ENCODE measurements around the gene KIF5A. TPM values are rescaled to one million over a fixed set of nuclear protein-coding genes. Genes with fewer than 3 reads are reported as not detected.

Gene KIF5A
- total and polyA plus RNA-seq, 4 donors = 0.05 to 0.34 (median 0.14) TPM

DNA sequence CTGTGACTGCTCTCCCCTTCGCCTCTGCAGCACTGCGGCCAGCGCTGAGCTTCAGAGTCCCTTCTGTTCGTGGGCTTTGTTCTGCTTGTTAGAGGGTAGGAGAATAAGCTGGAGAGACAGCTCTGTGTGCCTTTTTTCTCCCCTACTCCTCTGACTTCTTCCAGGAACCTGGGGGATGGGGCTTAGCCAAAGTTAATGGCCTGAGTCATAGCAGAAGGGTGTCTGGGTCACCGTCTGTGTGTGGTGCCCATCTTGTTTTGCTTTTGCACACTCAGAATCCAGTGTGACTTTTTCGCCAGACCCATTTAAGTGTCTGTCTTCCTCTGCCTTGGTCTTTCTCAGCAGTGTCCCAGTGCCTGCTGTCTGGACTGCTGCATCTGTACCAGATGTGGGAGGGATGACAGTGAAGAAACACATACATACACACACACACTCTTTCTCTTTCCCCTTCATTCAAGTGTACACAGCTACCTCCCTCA lies 3.0 kb downstream of the KIF5A start:
- no peaks in the 10 kb centered on the region for H3K9me3 ChIP-seq (ENCODE audit: control insufficient read depth in 4 of 4, insufficient read depth in 3 of 4, low read length in 3 of 4)
- DNase-seq (no peak), ATAC-seq (ENCODE audit: insufficient read depth, low FRiP score) (no peak)
- TF ChIP-seq, protein P1, sequence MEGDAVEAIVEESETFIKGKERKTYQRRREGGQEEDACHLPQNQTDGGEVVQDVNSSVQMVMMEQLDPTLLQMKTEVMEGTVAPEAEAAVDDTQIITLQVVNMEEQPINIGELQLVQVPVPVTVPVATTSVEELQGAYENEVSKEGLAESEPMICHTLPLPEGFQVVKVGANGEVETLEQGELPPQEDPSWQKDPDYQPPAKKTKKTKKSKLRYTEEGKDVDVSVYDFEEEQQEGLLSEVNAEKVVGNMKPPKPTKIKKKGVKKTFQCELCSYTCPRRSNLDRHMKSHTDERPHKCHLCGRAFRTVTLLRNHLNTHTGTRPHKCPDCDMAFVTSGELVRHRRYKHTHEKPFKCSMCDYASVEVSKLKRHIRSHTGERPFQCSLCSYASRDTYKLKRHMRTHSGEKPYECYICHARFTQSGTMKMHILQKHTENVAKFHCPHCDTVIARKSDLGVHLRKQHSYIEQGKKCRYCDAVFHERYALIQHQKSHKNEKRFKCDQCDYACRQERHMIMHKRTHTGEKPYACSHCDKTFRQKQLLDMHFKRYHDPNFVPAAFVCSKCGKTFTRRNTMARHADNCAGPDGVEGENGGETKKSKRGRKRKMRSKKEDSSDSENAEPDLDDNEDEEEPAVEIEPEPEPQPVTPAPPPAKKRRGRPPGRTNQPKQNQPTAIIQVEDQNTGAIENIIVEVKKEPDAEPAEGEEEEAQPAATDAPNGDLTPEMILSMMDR (IDR thresholded peaks at IDR 0.05; ENCODE audit: control extremely low read depth, extremely low read depth) = no peak
- peaks cover 0 to 5% (median 0%) of the 10 kb centered on the region in 5 donors for H3K4me1 ChIP-seq (ENCODE audit: control insufficient read depth in 5 of 5, insufficient read depth in 5 of 5, low read length in 5 of 5)
- H3K36me3 ChIP-seq (ENCODE audit: control insufficient read depth in 4 of 4, insufficient read depth in 4 of 4, low read length in 4 of 4) = no peaks in the 10 kb centered on the region
- no peak overlapping the region for H3K27ac ChIP-seq (ENCODE audit: low read depth in 1 of 2, low read length in 1 of 2)
- H3K27me3 ChIP-seq (ENCODE audit: control insufficient read depth in 3 of 3, insufficient read depth in 3 of 3, low read length in 2 of 3) = peaks cover 0 to 41% (median 24%) of the 10 kb centered on the region in 3 donors
- H3K4me3 ChIP-seq = no peak overlapping the region
- 64 to 84% methylated on average over 6 of the region's 6 CpGs for WGBS, 2 donors
- H3K9ac ChIP-seq (ENCODE audit: insufficient read depth in 1 of 2, low read length in 2 of 2) = no peak overlapping the region

DNA sequence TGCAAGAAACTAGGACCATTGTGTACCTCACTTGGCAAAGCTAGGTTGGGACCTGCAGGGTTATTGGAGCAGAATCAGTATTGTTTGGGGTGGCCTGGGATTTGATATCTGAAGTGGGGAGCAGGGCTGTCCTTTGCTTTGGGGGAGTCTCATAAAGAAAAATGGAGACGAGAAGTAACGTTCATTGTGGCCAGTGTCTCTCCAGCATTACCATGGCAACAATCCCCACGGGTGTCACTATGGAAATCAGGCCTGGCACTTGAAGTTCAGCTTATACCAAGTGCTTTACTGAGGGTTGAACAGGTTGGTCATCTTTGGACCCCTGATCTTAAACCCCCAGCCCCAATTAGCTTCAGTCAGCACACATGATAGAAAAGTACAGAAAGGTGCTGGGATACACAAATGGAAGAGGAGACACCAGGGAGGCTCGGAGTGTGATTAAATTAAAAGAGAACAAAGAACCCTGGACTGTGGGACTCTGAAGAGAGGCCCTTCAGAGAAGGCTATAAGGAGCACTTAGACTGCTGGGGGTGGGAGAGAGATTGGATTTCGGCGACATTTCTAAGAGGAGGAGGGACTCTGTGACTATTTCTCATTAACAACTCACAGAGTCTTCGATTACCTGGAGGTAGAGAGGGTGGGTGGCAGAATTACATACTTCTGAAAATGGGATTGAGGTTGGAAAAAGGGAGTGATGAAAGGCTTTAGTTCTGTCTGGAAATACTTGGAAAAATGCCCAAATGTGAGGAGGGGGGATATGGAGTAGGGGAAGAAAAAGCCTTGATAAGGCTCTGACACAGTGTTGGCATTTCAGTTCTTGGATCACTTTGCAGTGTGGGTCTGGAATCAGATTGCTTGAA lies 3.7 kb downstream of the KIF5A start:
- WGBS, 2 donors = 59 to 81% methylated on average over 7 of the region's 7 CpGs
- Histone ChIP-seq H3K4me1 (ENCODE audit: control insufficient read depth in 5 of 5, insufficient read depth in 5 of 5, low read length in 5 of 5) (peaks cover 0 to 5% (median 0%) of the 10 kb centered on the region in 5 donors), H3K9ac (ENCODE audit: insufficient read depth in 1 of 2, low read length in 2 of 2) (no peak overlapping the region), H3K9me3 (ENCODE audit: control insufficient read depth in 4 of 4, insufficient read depth in 3 of 4, low read length in 3 of 4) (no peaks in the 10 kb centered on the region), H3K36me3 (ENCODE audit: control insufficient read depth in 4 of 4, insufficient read depth in 4 of 4, low read length in 4 of 4) (no peaks in the 10 kb centered on the region), H3K4me3 (no peak overlapping the region), H3K27me3 (ENCODE audit: control insufficient read depth in 3 of 3, insufficient read depth in 3 of 3, low read length in 2 of 3) (peaks cover 0 to 34% (median 19%) of the 10 kb centered on the region in 3 donors), H3K27ac (ENCODE audit: low read depth in 1 of 2, low read length in 1 of 2) (no peak overlapping the region)
- TF ChIP-seq, protein P1 (IDR thresholded peaks at IDR 0.05; ENCODE audit: control extremely low read depth, extremely low read depth) = no peak
- ATAC-seq (ENCODE audit: insufficient read depth, low FRiP score) (no peak), DNase-seq (peak; percentile 19 to 47 (median 33))

DNA sequence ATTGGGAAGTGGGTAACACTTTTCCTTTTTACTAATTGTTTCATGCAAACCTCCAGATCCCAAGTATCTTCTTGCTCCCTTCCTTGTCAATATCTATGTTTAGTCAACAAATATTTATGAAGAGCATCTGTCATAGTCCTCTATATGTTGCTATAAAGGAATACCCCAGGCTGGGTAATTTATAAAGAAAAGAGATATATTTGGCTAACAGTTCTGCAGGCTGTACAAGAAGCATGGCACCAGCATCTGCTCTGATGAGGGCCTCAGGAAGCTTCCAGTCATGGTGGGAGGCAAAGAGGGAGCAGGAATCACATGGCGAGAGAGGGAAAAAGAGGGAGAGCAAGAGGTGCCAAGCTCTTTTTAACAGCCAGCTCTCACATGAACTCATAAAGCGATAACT lies 4.6 kb downstream of the KIF5A start:
- TF ChIP-seq, protein P1 (IDR thresholded peaks at IDR 0.05; ENCODE audit: control extremely low read depth, extremely low read depth) = no peak
- DNase-seq = no peak
- Histone ChIP-seq H3K9ac (ENCODE audit: insufficient read depth in 1 of 2, low read length in 2 of 2) (no peak overlapping the region), H3K4me1 (ENCODE audit: control insufficient read depth in 5 of 5, insufficient read depth in 5 of 5, low read length in 5 of 5) (peaks cover 0 to 5% (median 0%) of the 10 kb centered on the region in 5 donors), H3K9me3 (ENCODE audit: control insufficient read depth in 4 of 4, insufficient read depth in 3 of 4, low read length in 3 of 4) (no peaks in the 10 kb centered on the region), H3K36me3 (ENCODE audit: control insufficient read depth in 4 of 4, insufficient read depth in 4 of 4, low read length in 4 of 4) (no peaks in the 10 kb centered on the region), H3K27ac (ENCODE audit: low read depth in 1 of 2, low read length in 1 of 2) (no peak overlapping the region), H3K27me3 (ENCODE audit: control insufficient read depth in 3 of 3, insufficient read depth in 3 of 3, low read length in 2 of 3) (peaks cover 0 to 26% (median 11%) of the 10 kb centered on the region in 3 donors), H3K4me3 (no peak overlapping the region)
- ATAC-seq (ENCODE audit: insufficient read depth, low FRiP score) = no peak
- 94 to 95% methylated on average over 2 of the region's 2 CpGs for WGBS, 2 donors

All from lung (tissue), 12 donors.